H1 (cell line): Measurements from ENCODE around the gene GBP2. TPM values are rescaled to one million over a fixed set of nuclear protein-coding genes. Genes with fewer than 3 reads are reported as not detected.

Experiments
- CEBPB ChIP-seq: IDR thresholded peaks from 2 replicates; pipeline ENCODE4 v1.6.1; 2012; ENCODE audit warnings: low read depth, low read length
- CTBP2 ChIP-seq: IDR thresholded peaks from 2 replicates; pipeline ENCODE4 v1.7.0; 2011; ENCODE audit warnings: borderline replicate concordance, mild to moderate bottlenecking, moderate library complexity, mixed read lengths, low read length; ENCODE audit not compliant: insufficient read depth, insufficient read length
- CTCF ChIP-seq, 3 experiments: IDR thresholded peaks; 1 replicate in 2 of 3; 2 replicates in 1 of 3; pipeline versions ENCODE4 v1.5.1 to v1.6.1; 2011; ENCODE audit warnings: low read length in 3 of 3, mild to moderate bottlenecking in 3 of 3, inconsistent platforms in 2 of 3, low read depth in 1 of 3, moderate library complexity in 1 of 3; ENCODE audit not compliant: insufficient read depth in 1 of 3; ENCODE audit errors: control extremely low read depth in 1 of 3
- HDAC6 ChIP-seq: IDR thresholded peaks from one replicate; pipeline ENCODE4 v1.7.1; 2012; ENCODE audit warnings: low read depth, mild to moderate bottlenecking, inconsistent platforms, low read length, moderate library complexity
- RAD21 ChIP-seq, 2 experiments: IDR thresholded peaks in 1 of 2; conservative IDR thresholded peaks in 1 of 2; 2 replicates each; pipeline ENCODE4 v1.6.1; 2011; ENCODE audit warnings: low read depth in 2 of 2, low read length in 2 of 2, improper control_type of control experiment in 1 of 2, inconsistent platforms in 1 of 2, mild to moderate bottlenecking in 1 of 2, moderate library complexity in 1 of 2
- RFX5 ChIP-seq: IDR thresholded peaks from 2 replicates; pipeline ENCODE4 v1.6.1; 2011; ENCODE audit warnings: low read depth, low read length, improper control_type of control experiment, borderline replicate concordance
- polyA plus RNA-seq, 7 experiments: library from polyadenylated mRNA; depleted of rRNA in 3 of 7; stranded (reverse) in 5 of 7; unstranded in 2 of 7; fragments of >200 nt in 5 of 7; fragments of 200-250 nt in 2 of 7; gene quantifications; 1 replicate in 5 of 7; 2 replicates in 1 of 7; 4 replicates in 1 of 7; pipeline versions ENCODE4 v1.2.1 to v1.2.3, GENCODE V29; 2011 to 2013; ENCODE audit warnings: missing spikeins in 2 of 7, mixed read lengths in 2 of 7
- total RNA-seq: library from RNA; stranded (reverse); fragmentation: NEBNext Ultra II Directional; extraction: Animal tissue kit (Norgen Biotek cat#: 25700); gene quantifications from 2 replicates; pipeline ENCODE4 v1.2.1, GENCODE V29; 2021

Gene GBP2
- total and polyA plus RNA-seq, 2 of the 8 experiments (the other 6 are each of a cell fraction or from before 2014, with no cell fraction given): not detected

GRCh38 chr1:89172468-89173143 lies 46.7 kb upstream of the GBP2 start (continued):
- TF ChIP-seq HDAC6: no peak
- no peak for TF ChIP-seq RFX5
- TF ChIP-seq RAD21 (IDR thresholded peaks at IDR 0.05 in 1 of 2, conservative IDR thresholded peaks at IDR 0.05 in 1 of 2; ENCODE audit: low read depth in 2 of 2, low read length in 2 of 2): no peak
- TF ChIP-seq CTBP2: no peak
- no peak for TF ChIP-seq CEBPB
- TF ChIP-seq CTCF (IDR thresholded peaks at IDR 0.05; ENCODE audit: control extremely low read depth in 1 of 3, insufficient read depth in 1 of 3, low read depth in 1 of 3, low read length in 3 of 3): no peak
